ENCODE results near the gene NCS1. TPM values are rescaled to one million over a fixed set of nuclear protein-coding genes. Genes with fewer than 3 reads are reported as not detected.

The NCS1 gene
- total RNA-seq, 1 donor from 2014 or later = 312 TPM

DNA sequence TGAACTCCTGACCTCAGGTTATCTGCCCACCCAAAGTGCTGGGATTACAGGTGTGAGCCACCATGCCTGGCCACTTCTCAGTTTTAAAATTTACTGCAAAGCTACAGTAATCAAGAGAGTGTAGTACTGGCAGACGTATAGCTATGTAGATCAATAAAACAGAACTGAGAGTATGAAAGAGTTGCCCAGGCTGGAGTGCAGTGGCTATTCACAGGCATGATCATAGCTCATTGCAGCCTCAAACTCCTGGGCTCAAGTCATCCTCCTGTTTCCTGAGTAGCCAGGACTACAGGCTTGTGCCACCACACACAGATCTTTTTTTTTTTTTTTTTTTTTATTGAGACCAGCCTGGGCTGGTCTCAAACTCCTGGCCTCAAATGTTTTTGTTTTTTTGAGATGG is 26.5 kb upstream of the NCS1 start:
- no peak for DNase-seq
- peaks cover 2% of the 10 kb centered on the region for H3K9me3 Mint-ChIP-seq (ENCODE audit: unreplicated experiment)
- no peaks in the 10 kb centered on the region for H3K36me3 Mint-ChIP-seq (ENCODE audit: unreplicated experiment)
- H3K4me1 Mint-ChIP-seq (ENCODE audit: low read depth, unreplicated experiment) = peaks cover 6% of the 10 kb centered on the region
- no peak overlapping the region for H3K4me3 Mint-ChIP-seq (ENCODE audit: unreplicated experiment)
- TF ChIP-seq, protein P1, sequence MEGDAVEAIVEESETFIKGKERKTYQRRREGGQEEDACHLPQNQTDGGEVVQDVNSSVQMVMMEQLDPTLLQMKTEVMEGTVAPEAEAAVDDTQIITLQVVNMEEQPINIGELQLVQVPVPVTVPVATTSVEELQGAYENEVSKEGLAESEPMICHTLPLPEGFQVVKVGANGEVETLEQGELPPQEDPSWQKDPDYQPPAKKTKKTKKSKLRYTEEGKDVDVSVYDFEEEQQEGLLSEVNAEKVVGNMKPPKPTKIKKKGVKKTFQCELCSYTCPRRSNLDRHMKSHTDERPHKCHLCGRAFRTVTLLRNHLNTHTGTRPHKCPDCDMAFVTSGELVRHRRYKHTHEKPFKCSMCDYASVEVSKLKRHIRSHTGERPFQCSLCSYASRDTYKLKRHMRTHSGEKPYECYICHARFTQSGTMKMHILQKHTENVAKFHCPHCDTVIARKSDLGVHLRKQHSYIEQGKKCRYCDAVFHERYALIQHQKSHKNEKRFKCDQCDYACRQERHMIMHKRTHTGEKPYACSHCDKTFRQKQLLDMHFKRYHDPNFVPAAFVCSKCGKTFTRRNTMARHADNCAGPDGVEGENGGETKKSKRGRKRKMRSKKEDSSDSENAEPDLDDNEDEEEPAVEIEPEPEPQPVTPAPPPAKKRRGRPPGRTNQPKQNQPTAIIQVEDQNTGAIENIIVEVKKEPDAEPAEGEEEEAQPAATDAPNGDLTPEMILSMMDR (IDR thresholded peaks at IDR 0.05; ENCODE audit: partially characterized antibody, unreplicated experiment) = no peak
- H3K27me3 Mint-ChIP-seq (ENCODE audit: unreplicated experiment) = no peaks in the 10 kb centered on the region
- H3K27ac Mint-ChIP-seq (ENCODE audit: unreplicated experiment) = no peak overlapping the region

DNA sequence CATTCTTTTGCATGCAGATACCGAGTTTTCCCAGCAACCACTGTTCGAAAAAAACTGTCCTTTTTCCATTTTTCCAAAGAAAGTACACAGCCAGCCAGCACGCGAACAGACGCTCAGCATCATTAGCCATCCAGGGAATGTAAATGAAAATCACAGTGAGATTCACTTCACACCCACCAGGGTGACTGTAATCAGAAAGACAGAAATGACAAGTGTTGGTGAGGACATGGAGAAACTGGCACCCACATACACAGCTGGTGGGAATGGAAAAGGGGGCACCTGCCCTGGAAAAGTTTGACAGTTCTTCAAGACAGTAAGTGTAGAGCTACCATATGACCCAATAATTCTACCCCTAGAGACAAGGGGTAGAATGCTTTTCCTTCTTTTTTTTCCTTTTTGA is 25.0 kb upstream of the NCS1 start:
- Mint-ChIP-seq H3K36me3 (ENCODE audit: unreplicated experiment) (no peaks in the 10 kb centered on the region), H3K27ac (ENCODE audit: unreplicated experiment) (no peak overlapping the region), H3K9me3 (ENCODE audit: unreplicated experiment) (peaks cover 2% of the 10 kb centered on the region), H3K4me3 (ENCODE audit: unreplicated experiment) (no peak overlapping the region), H3K27me3 (ENCODE audit: unreplicated experiment) (no peaks in the 10 kb centered on the region), H3K4me1 (ENCODE audit: low read depth, unreplicated experiment) (peaks cover 8% of the 10 kb centered on the region)
- TF ChIP-seq, protein P1 (IDR thresholded peaks at IDR 0.05; ENCODE audit: partially characterized antibody, unreplicated experiment) = no peak
- no peak for DNase-seq

DNA sequence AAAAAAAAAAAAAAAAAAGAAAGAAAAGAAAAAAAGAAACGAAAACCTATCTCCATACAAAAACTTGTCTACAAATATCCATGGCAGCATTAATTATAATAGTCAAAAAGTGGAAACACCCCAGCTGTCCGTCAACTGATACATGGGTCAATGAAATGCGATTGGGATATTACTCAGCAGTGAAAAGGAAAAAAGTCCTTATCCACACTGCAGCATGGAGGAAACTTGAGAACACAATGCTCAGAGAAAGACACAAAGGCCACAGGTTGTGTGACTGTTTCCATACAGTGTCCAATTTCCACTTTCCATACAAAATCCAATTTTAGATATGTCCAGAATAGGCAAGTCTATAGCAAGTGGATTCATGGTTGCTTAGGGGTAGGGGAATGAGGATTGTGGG is 24.3 kb upstream of the NCS1 start:
- Mint-ChIP-seq H3K27ac (ENCODE audit: unreplicated experiment) (no peak overlapping the region), H3K9me3 (ENCODE audit: unreplicated experiment) (no peaks in the 10 kb centered on the region), H3K27me3 (ENCODE audit: unreplicated experiment) (no peaks in the 10 kb centered on the region), H3K4me1 (ENCODE audit: low read depth, unreplicated experiment) (peaks cover 4% of the 10 kb centered on the region), H3K4me3 (ENCODE audit: unreplicated experiment) (no peak overlapping the region), H3K36me3 (ENCODE audit: unreplicated experiment) (no peaks in the 10 kb centered on the region)
- no peak for DNase-seq
- TF ChIP-seq, protein P1 (IDR thresholded peaks at IDR 0.05; ENCODE audit: partially characterized antibody, unreplicated experiment) = no peak

DNA sequence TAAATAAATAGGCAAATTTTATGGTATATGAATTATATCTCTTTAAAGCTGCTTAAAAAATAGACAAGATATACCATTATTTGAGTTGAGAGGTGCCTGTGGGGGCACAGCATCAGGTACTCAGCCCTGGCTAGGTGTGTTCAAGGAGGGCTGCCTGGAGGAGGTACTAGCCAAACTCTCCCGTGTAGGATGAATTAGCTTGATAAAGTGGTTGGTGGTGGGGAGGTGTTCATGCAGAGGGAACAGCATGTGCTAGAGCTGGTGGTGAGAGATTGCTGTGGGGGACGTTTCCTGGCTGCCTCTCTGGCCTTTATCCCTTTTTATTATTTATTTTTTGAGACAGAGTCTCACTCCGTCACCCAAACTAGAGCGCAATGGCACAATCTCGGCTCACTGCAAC is 23.2 kb upstream of the NCS1 start:
- no peak for DNase-seq
- Mint-ChIP-seq H3K9me3 (ENCODE audit: unreplicated experiment) (no peaks in the 10 kb centered on the region), H3K27me3 (ENCODE audit: unreplicated experiment) (no peaks in the 10 kb centered on the region), H3K36me3 (ENCODE audit: unreplicated experiment) (no peaks in the 10 kb centered on the region), H3K4me3 (ENCODE audit: unreplicated experiment) (no peak overlapping the region), H3K4me1 (ENCODE audit: low read depth, unreplicated experiment) (peaks cover 4% of the 10 kb centered on the region), H3K27ac (ENCODE audit: unreplicated experiment) (no peak overlapping the region)
- TF ChIP-seq, protein P1 (IDR thresholded peaks at IDR 0.05; ENCODE audit: partially characterized antibody, unreplicated experiment) = no peak

DNA sequence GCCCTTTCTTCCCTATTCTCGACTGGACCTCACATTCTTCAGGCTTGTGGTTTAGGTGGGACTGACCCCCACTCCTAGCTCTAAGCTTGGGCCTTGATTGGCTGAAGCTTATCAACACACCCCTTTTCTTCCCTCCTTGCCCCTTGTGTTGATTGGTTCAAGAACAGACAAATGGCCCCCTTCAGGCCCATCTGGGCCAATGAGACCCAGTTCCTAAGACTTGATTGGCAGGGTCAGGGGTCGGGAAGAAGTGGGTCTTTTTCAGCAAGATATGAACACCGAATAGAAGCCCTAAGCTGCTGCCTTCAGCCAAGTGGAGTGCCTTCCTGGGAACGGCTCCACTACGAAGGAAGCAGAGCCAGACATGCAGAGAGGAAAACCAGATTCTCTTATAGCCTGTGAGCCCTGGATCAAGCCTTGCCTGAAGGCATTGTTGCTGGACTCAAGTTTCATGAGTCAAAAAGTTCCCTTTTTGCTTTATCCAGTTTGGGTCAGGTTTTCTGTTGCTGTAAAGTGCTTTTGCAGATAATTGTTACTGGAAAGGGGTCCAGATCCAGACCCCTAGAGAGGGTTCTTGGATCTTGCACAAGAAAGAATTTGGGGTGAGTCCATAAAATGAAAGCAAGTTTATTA is 22.4 kb upstream of the NCS1 start:
- H3K27ac Mint-ChIP-seq (ENCODE audit: unreplicated experiment) = no peak overlapping the region
- TF ChIP-seq, protein P1 (IDR thresholded peaks at IDR 0.05; ENCODE audit: partially characterized antibody, unreplicated experiment) = no peak
- no peak overlapping the region for H3K4me3 Mint-ChIP-seq (ENCODE audit: unreplicated experiment)
- no peaks in the 10 kb centered on the region for H3K36me3 Mint-ChIP-seq (ENCODE audit: unreplicated experiment)
- H3K9me3 Mint-ChIP-seq (ENCODE audit: unreplicated experiment) = no peaks in the 10 kb centered on the region
- DNase-seq = no peak
- no peaks in the 10 kb centered on the region for H3K27me3 Mint-ChIP-seq (ENCODE audit: unreplicated experiment)
- H3K4me1 Mint-ChIP-seq (ENCODE audit: low read depth, unreplicated experiment) = peaks cover 4% of the 10 kb centered on the region
